GM21825 (cell line): ENCODE data around the gene TMEM178B.

ENCODE experiments used
- ATAC-seq: cut with Tn5 transposase; IDR thresholded peaks from one replicate; pipeline ENCODE4 v1.9.1; 2021; ENCODE audit warnings: mild to moderate bottlenecking, moderate library complexity; ENCODE audit not compliant: unreplicated experiment

The TMEM178B gene

GRCh38 chr7:141257597-141257996 lies 183.7 kb downstream of the TMEM178B start:
- ATAC-seq: no peak

DNA sequence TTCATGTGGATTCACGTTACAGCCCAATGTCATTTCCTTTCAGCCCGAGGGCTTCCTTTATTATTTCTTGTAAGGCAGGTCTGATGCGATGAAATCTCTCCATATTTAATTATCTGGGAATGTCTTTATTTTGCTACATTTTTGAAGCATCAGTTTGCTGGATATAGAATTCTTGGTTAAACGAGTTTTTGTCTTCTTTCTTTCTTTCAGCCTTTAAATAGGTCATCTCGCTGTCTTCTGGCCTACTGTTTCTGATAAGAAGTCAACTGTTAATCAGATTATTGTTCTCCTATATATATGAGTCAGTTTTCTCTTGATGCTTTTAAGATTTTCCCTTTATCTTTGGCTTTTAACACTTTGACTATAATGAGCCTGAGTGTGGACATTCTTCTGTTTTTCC lies 184.7 kb downstream of the TMEM178B start:
- ATAC-seq: no peak

GRCh38 chr7:141262101-141263090 lies 188.5 kb downstream of the TMEM178B start:
- no peak for ATAC-seq

DNA sequence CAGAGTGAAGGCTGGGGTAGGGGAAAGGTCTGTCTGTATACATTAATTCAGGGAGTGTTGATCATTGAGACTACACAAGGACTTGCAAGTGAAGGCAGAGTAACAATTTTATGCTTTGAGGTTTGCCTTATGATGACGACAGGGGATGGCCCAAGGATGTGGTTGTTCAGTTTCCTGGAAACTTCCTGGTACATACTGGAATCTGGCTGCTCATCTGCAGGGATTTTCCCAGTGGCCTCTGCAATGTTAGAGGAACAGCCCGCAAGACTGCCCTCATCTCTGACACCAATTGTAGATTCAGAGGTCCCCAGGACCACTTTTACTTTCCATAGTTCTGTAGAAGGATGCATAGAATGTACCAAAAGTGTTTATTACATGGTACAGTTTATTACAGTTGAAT lies 189.6 kb downstream of the TMEM178B start:
- ATAC-seq: no peak

- ATAC-seq: no peak
Observed at GRCh38 chr7:141263983-141264382, 190.1 kb downstream of the TMEM178B start.

- no peak for ATAC-seq
Observed at GRCh38 chr7:141264511-141264910, 190.6 kb downstream of the TMEM178B start.

- ATAC-seq: no peak
Observed at GRCh38 chr7:141265668-141266067, 191.8 kb downstream of the TMEM178B start.

DNA sequence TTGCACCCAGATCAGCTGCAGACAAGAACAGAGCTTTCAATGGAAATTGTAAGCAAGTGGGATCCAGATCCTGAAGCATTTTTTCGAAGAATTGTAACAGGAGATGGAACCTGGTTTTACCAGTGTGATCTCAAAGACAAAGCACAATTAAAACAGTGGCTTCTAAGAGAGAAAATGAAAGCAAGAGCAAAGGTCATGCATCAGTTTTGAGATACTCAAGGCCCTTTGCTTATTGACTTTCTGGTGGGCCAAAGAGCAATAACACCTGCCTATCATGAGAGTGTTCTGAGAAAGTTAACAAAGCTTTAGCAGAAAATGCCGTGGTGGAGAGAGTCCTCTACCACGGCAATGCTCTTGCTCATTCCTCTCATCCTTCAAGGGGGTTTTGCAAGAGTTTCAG lies 194.8 kb downstream of the TMEM178B start:
- ATAC-seq: no peak

GRCh38 chr7:141271451-141271850 lies 197.6 kb downstream of the TMEM178B start:
- ATAC-seq: no peak

DNA sequence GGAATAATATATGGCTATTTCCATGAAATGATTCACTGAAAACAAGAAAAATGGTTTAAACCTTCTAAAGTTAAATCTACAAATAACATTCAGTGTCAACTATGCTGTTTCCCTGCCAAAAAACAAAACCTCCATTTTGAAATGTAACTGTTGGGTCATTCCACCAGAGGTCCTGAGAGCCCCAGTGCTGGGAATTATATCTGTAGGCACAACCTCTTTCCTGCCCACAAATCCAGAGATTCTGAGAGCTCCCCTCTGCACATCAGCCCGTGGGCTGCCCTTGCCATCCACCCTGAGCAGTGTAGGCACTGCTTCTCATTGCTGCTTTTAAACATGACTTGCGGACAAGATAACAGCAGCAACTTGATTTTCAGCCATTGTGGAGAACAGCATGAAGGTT lies 198.6 kb downstream of the TMEM178B start:
- no peak for ATAC-seq

DNA sequence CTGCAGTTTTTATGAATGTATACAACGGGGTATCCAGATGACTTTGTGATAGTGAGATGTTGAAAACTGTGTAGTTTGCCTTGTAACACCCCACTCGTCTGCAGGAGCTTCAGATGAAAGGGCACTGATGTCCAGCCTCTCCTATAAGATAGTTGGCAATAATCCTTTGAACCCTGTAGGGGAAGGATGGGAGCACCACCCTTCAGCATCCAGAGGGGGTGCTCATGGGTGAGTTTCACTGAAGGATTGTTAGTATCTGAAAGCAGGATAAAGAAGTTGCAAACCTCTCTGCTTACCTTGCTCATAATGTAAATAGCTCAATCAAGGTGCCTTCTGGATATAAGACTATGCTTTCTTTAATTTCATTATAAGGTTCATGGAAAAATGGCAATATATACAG lies 201.5 kb downstream of the TMEM178B start:
- no peak for ATAC-seq

DNA sequence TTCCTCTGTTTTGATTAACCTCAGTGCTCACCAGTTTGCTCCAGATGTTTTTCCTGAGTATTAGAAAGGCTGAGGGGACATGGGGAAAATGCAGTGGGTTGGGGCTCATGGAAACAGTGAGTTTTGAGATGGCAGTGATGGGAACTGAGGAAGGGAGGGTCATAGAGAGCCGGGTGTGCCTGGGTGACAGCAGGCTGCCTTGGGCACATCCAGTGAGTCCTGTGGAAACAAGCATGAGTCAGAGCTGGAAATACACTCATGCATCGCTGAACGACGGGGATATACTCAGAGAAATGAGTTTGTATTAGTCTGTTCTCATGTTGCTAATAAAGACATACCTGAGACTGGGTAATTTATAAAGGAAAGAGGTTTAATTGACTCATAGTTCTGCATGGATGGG lies 202.2 kb downstream of the TMEM178B start:
- no peak for ATAC-seq

DNA sequence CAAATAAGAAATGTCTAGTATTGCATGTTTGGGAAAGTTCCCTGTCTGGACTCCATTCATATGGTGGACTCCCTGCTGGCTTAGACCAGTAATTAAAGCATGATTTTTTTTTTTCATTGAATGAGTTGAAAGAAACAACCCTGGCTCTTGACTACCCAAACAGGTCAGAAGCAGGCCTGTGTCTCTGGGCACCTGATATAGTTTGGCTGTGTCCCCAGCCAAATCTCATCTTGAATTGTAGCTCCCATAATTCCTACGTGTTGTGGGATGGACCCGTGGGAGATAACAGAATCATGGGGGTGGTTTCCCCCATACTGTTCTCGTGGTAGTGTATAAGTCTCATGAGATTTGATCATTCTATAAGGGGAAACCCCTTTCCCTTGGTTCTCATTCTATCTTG lies 206.2 kb downstream of the TMEM178B start:
- ATAC-seq: no peak

DNA sequence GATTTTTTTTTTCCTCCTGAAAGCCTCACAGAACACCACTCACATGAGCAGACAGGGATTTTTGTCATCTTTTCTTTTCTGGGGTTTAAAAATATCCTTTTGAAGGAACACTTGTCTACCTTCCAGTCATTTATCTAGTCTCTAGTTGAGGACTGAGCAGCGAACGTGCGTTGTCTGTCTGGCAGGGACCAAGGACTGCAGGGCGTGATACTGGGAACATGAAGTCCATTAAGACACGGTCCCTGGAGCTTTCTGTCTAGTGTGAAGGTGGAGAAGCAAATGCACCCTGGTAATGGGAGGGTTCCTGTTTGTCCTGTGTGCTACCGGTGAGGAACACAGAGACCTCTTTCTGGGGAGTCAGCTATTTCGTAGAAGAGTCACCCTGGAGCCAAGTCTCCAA lies 207.4 kb downstream of the TMEM178B start:
- ATAC-seq: no peak

DNA sequence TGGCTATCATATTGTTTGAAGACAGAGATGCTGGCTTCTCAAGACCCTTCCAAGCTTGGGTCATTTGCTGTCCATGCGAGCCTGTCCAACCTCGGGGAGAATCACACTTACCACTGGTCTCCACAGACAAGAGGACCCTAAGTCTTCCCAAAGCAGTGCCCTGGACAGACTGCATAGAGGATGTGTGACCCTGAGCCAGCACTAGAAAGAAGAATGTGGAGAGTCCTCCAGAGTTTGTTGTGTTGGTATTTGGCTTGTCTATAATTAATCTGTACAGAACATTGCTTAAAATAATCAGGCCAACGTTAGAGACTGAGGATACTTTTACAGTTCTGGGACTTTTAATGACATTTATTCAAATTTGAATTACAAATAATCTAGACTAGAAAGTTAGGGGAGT lies 212.7 kb downstream of the TMEM178B start:
- no peak for ATAC-seq

DNA sequence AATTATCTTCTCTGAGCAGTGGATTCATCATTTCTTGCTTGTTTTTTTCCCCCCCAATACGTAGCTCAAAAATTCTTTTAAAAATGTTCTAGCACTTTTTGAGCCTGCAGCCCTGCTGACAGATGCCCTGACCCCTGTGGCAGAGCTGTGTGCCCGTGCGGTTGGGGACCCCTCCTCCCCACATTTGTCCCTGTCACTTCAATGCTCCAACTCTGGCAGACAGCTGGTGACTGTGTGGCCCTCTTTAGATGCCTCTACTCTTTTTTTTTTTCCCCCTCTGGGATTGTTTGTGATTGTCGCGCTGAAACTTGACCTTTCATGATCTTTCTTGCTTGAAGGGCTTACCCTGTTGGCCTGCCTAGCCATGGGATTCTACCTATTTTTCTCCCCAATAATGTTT lies 214.1 kb downstream of the TMEM178B start:
- ATAC-seq: no peak

DNA sequence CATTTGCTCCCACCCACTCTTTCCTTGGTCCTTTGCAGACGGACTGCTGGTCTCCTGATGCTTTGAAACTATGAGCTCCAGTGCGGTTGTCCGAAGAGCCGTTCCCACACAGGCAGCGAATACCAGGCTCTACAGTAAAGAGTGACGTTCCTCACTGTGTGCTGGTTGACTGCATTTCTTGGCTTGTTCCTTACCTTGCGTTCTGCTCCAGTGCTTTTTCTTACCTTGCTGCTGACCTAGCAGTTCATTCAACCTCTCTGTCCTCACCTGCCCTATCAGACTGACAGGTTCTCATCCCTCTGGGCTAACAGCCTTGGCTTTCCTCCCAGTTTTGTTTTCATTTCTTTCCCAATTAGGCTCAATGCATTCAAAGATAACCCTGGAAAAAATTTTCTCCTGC lies 214.8 kb downstream of the TMEM178B start:
- no peak for ATAC-seq

DNA sequence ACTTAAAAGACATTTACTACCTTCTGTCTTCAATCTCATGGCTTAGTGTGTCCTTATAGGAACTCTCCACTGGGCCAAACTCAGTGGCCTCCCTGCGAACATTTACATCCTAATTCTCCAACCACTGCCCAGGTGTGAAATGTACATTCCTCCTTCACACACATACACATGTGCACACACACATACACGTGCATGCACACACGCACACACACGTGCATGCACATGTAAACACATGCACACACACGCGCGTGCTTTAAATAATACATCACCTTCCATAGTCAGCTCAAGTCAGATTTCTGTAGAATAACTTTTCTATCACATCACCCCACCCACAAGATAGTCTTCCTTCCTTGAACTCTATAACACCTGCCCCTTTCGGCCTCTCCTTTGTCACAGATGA lies 216.5 kb downstream of the TMEM178B start:
- ATAC-seq: no peak

- no peak for ATAC-seq
Observed at GRCh38 chr7:141290973-141291372, 217.1 kb downstream of the TMEM178B start.

GRCh38 chr7:141291541-141291940 lies 217.7 kb downstream of the TMEM178B start:
- no peak for ATAC-seq

DNA sequence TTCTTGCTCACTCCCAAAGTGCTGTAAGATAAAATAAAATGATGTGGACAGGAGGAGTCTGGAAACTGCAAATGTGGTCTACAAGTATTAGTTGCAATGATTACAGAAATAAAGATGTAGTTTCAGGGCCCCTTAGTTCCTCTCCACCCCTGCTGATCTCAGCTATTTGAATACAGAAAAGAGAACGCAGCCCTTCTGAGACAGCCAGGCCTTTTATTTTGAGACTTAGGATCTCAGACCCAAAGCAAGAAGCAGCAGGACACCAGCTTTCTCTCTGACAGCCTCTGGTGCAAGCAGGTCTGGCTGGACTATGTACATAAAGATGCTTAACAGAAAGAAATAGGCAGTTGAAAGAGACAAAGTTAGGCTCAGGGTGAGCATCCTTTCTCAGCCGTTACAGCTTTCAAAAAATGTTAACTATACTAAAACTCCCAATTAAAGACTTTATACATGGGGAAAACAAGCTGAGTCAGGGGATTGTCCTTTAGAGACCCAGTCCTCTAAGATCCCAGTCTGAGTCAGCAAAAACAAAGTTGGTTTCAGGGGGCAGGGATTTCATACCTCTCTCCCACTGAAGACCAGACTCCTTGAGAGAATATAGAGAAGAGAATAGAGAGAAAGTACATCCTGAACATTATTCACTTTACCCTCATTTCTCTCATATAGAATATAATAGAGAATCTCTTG lies 220.4 kb downstream of the TMEM178B start:
- ATAC-seq: no peak

GRCh38 chr7:141295367-141295895 lies 221.6 kb downstream of the TMEM178B start:
- no peak for ATAC-seq
